LNCAP (cell line): ENCODE results near the gene MUC15.

ENCODE experiments used
- CTCF ChIP-seq: fragments of 450-650 bp; IDR thresholded peaks from 2 replicates; pipeline ENCODE4 v1.5.1; 2017; ENCODE audit warnings: mild to moderate bottlenecking

Gene MUC15

DNA sequence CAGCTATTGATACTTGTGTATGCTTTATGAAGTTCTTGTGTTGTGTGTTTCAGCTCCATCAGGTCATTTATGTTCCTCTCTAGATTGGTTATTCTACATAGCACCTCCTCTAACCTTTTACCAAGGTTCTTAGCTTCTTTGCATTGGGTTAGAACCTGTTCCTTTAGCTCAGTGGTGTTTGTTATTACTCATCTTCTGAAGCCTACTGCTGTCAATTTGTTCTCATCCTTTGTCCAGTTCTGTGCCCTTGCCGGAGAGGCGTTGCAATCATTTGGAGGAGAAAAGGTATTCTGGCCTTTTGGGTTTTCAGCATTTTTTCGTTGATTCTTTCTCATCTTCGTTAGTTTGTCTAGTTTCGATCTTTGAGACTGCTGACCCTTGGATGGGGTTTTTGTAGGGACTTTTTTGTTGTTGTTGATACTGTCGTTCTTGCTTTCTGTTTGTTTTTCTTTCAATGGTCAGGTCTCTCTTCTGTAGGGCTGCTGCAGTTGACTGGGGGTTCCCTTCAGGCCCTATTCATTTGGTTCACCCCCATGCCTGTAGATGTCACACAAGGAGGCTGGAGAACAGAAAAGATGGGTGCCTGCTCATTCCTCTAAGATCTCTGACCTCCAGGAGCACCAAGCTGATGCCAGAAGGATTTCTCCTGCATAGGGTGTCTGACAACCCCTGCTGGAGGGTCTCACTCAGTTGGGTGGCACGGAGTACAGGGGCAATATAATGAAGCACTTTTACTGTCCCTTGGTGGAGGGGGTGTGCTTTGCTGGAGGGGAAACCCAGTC lies 35.9 kb upstream of the MUC15 start:
- no peak for TF ChIP-seq CTCF

DNA sequence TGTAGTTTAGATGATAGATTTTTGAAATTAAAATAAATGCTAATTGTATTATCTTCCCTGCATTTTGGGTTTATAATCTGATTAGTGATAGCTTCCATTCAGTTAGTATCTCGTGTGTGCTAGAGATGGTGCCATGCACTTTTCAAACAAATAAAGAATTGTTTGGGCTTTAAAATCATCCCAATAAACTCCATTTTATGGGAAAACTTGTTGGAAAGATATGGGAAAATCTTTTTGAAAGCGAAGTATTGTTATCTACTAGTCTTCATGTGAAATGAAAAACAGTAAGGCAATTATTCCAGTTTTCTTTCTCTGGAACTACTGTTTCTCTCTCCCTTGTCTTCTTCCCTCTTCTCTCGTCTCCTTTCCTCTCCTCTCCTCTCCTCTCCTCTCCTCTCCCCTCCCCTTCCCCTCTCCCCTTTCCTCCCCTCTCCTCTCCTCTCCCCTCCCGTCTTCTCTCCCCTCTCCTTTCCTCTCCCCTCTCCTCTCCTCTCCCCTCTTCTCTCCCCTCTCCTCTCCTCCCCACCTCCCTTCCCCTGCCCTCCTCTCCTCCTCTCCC lies 27.9 kb upstream of the MUC15 start:
- no peak for TF ChIP-seq CTCF

DNA sequence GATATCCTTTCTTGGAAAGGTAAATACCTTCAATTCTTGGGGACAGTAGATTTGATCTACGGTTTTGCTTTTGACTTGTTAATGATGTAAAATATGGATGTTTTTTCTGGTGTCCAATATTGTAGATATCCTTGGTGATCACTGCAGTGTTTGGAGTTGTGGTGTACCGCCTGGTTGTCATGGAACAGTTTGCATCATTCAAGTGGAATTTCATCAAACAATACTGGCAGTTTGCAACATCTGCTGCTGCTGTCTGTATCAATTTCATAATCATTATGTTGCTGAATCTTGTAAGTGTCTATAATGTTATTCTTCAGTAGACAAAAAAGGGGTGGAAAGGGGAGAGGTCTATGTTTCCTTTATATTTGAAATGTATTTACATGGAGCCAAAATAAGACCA lies 27.4 kb upstream of the MUC15 start:
- TF ChIP-seq CTCF, result no peak

DNA sequence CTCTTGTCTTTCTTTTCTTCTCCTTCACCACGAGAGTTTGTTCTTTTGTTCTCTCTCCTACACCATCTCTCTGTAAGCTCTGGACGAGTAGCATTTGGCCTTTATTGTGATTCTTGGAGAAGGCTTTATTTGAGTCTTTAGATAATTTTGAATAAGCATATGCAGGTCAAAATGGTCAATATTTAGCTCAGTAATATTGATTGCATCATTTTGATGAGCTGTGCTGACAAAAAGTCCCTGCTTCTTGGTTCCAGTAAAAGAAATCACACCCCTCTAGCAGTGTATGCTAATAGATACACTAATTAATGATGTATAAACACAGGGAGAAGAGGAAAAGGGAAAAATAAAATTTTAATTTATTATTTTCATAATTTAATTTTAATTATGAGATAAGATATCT lies 25.8 kb upstream of the MUC15 start:
- TF ChIP-seq CTCF, result no peak

GRCh38 chr11:26593691-26594090 lies 21.6 kb upstream of the MUC15 start:
- no peak for TF ChIP-seq CTCF

- TF ChIP-seq CTCF, result no peak
Measured at GRCh38 chr11:26587073-26587472, 15.0 kb upstream of the MUC15 start.

DNA sequence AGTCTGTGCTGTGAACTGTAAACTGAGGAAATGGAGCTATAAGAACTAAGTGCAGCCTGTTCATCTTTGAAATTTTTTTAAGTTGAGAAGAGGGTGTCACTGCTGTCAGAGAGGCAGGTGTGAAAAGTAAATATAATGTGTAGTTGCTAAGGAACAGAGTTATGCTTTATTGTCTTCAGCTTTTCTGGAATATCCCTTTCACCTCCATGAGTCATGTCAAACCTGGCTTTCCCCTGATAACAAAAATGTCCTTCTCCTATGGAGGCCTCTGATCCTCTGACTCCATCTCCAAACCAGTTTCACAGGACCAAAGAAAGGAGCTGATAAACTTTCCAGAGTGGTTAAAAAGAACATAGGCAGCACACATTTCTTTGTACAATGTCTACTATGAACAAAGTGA lies 12.8 kb upstream of the MUC15 start:
- no peak for TF ChIP-seq CTCF
